Glutamatergic neuron (in vitro differentiated cells): ENCODE measurements around the gene CERS1. TPM values are rescaled to one million over a fixed set of nuclear protein-coding genes. Genes with fewer than 3 reads are reported as not detected.

Experiments used
- DNase-seq: peaks from one replicate; pipeline ENCODE4 v3.0.0; 2022
- H3K27ac Mint-ChIP-seq: one replicate; pipeline ENCODE4 v1.8.0; 2020; ENCODE audit warnings: mild to moderate bottlenecking, mixed read lengths, inconsistent platforms; ENCODE audit not compliant: unreplicated experiment
- H3K27me3 Mint-ChIP-seq: one replicate; pipeline ENCODE4 v1.8.0; 2020; ENCODE audit warnings: mild to moderate bottlenecking, moderate library complexity, mixed read lengths, inconsistent platforms; ENCODE audit not compliant: unreplicated experiment
- H3K36me3 Mint-ChIP-seq: one replicate; pipeline ENCODE4 v1.8.0; 2020; ENCODE audit warnings: mild to moderate bottlenecking, mixed read lengths, inconsistent platforms; ENCODE audit not compliant: unreplicated experiment
- H3K4me1 Mint-ChIP-seq: one replicate; pipeline ENCODE4 v1.8.0; 2020; ENCODE audit warnings: mild to moderate bottlenecking, low read depth, mixed read lengths, inconsistent platforms; ENCODE audit not compliant: unreplicated experiment
- H3K4me3 Mint-ChIP-seq: one replicate; pipeline ENCODE4 v1.8.0; 2020; ENCODE audit warnings: mild to moderate bottlenecking, mixed read lengths, inconsistent platforms; ENCODE audit not compliant: unreplicated experiment
- H3K9me3 Mint-ChIP-seq: one replicate; pipeline ENCODE4 v1.8.0; 2020; ENCODE audit warnings: mild to moderate bottlenecking, moderate library complexity, mixed read lengths, inconsistent platforms; ENCODE audit not compliant: unreplicated experiment
- CTCF ChIP-seq: fragments of 200-600 bp; sonication (generic); IDR thresholded peaks from one replicate; pipeline ENCODE4 v1.5.0; 2021; ENCODE audit not compliant: partially characterized antibody, unreplicated experiment
- total RNA-seq: library from RNA; stranded (reverse); fragmentation: NEBNext Ultra II Directional; extraction: Animal tissue kit (Norgen Biotek cat#: 25700); gene quantifications from one replicate; pipeline ENCODE4 v1.2.1, GENCODE V29; 2021; ENCODE audit not compliant: unreplicated experiment

The CERS1 gene
- total RNA-seq, 1 donor from 2014 or later: 15.3 TPM

DNA sequence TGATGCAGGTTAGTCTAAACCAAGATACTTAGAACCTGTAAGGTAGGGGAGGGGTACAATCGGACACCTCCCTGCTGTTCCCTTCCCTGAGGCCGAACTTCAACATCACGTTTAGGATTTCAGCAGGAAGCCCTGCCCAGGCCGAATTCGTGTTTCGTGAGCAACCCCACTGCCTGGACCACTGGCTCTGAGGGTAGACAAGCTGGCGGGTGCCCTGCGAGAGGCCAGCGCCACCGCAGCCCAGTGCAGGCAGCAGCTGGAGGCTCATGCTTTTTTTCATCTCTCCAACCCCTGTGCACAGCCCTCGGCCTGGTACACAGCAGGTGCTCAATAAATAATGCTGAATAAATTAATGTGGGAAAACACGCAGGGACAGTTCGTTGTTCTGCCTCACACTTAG is 37.3 kb upstream of the CERS1 start:
- Mint-ChIP-seq H3K36me3 (no peaks in the 10 kb centered on the region), H3K4me1 (no peaks in the 10 kb centered on the region), H3K27ac (no peak overlapping the region), H3K4me3 (no peak overlapping the region), H3K9me3 (peaks cover 8% of the 10 kb centered on the region), H3K27me3 (peaks cover 10% of the 10 kb centered on the region)
- no peak for TF ChIP-seq CTCF
- DNase-seq: no peak

DNA sequence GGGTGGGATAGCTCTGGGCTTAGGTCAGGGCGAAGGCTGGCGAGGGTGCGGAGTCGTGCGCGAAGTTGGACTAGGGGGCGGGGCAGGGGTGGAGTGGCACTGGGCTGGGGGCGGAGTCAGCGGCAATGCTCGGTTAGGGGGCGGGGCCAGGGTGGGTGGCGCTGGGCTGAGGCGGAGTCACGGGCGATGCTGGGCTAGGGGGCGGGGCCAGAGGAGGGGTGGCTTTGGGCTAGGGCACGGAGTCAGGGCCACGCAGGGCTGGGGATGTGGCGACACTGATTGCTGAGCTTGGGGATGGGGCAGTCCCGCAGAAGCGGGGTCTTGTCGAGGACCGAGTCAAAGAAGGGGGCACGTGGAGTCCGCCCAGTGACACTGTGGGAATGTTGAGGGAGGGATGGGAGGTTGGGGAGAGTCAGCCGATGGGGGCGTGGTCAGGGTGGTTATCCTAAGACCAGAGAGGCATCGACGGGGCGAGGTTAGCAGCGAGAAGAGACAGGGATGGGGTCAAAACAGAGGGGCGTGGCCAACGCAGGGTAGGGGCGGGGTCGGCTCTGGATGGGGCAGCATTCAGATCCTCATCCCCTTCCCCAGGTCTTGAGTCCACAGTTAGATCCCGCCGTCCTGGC is 36.4 kb upstream of the CERS1 start:
- no peak for TF ChIP-seq CTCF
- Mint-ChIP-seq H3K27me3 (peaks cover 12% of the 10 kb centered on the region), H3K9me3 (peaks cover 7% of the 10 kb centered on the region), H3K4me1 (no peaks in the 10 kb centered on the region), H3K4me3 (peak overlapping the region; percentile 25), H3K36me3 (no peaks in the 10 kb centered on the region), H3K27ac (no peak overlapping the region)
- DNase-seq: peak; percentile 89

DNA sequence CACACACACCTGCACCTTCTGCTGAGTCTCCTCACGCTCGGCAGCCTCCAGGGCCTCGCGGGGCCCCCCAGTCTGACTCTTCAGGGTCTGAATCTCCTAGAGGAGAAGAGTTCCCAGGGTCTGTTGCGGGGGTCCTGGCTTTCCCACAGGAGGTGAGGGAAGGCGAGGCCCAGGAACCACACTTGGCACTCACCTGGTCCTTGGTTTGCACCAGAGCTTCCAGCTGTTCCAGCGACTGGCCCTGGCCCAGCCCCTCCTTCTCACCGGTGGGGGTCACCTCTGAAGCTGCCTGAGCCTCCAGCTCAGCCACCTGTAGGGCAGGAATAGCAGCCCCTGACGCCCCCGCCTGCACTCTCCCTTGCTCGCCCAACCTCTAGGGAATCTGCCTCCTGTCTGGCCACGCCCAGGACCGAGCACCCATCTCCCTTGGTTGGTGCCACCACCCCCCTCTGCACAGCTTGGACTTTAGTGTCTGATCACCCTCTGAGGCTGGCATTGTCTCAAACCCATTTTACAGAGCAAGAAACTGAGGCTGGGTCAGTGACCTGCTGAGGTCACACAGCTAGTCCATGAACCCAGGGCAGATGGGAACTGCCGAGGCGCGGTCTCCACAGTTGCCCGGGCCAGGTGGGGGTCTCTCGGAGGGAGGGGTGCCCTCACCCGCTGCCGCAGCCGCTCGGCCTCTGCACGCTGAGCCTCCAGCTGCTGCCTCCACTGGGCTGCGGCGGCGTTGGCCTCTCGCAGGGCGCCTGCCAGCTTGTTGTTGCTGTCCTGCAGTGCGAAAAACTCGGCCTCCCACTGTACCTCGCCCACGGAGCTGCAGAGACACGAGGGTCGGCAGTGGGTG is 35.6 kb upstream of the CERS1 start:
- TF ChIP-seq CTCF: no peak
- no peak for DNase-seq
- no peak overlapping the region for H3K4me3 Mint-ChIP-seq
- H3K9me3 Mint-ChIP-seq: peaks cover 7% of the 10 kb centered on the region
- H3K27me3 Mint-ChIP-seq: peaks cover 12% of the 10 kb centered on the region
- no peaks in the 10 kb centered on the region for H3K36me3 Mint-ChIP-seq
- H3K4me1 Mint-ChIP-seq: no peaks in the 10 kb centered on the region
- no peak overlapping the region for H3K27ac Mint-ChIP-seq

- Mint-ChIP-seq H3K4me3 (no peak overlapping the region), H3K4me1 (no peaks in the 10 kb centered on the region), H3K36me3 (no peaks in the 10 kb centered on the region), H3K9me3 (peaks cover 7% of the 10 kb centered on the region), H3K27me3 (peaks cover 13% of the 10 kb centered on the region), H3K27ac (peak overlapping the region; percentile 12)
- no peak for DNase-seq
- no peak for TF ChIP-seq CTCF
Measured at GRCh38 chr19:18929311-18929710, 33.4 kb upstream of the CERS1 start.
